GM06990 (cell line): ENCODE measurements around the gene CCL13.

Source experiments
- DNase-seq: peaks from one replicate; pipeline ENCODE4 v3.0.0-alpha.2; 2011; ENCODE audit not compliant: insufficient read length; ENCODE audit errors: extremely low read depth
- H3K27me3 ChIP-seq: replicated peaks from 2 replicates; pipeline ENCODE4 v1.6.0; 2011; ENCODE audit warnings: low read length; ENCODE audit not compliant: control insufficient read depth, insufficient read depth
- H3K36me3 ChIP-seq: 2 replicates; pipeline ENCODE4 v1.5.1; 2011; ENCODE audit warnings: low read length; ENCODE audit not compliant: control insufficient read depth, insufficient read depth
- H3K4me3 ChIP-seq: replicated peaks from 2 replicates; pipeline ENCODE4 v1.5.1; 2011; ENCODE audit warnings: low read depth, mild to moderate bottlenecking, control low read depth, low read length
- CTCF ChIP-seq: IDR thresholded peaks from 2 replicates; pipeline ENCODE4 v1.5.1; 2011; ENCODE audit warnings: low read length, control low read depth, mild to moderate bottlenecking, inconsistent platforms; ENCODE audit not compliant: insufficient read depth, poor library complexity, severe bottlenecking

The CCL13 gene

GRCh38 chr17:34367486-34368195 is 11.4 kb downstream of the CCL13 start:
- no peak for TF ChIP-seq CTCF
- Histone ChIP-seq H3K27me3 (peaks cover 2% of the 10 kb centered on the region; the same call in 1 of the 2 replicates), H3K36me3 (no peaks in the 10 kb centered on the region), H3K4me3 (no peak overlapping the region)
- no peak for DNase-seq

GRCh38 chr17:34368196-34368945 is 12.1 kb downstream of the CCL13 start:
- no peak overlapping the region for H3K4me3 ChIP-seq
- TF ChIP-seq CTCF: no peak
- peaks cover 4% of the 10 kb centered on the region for H3K27me3 ChIP-seq
- no peak for DNase-seq
- no peaks in the 10 kb centered on the region for H3K36me3 ChIP-seq

- TF ChIP-seq CTCF: no peak
- no peak for DNase-seq
- Histone ChIP-seq H3K36me3 (no peaks in the 10 kb centered on the region), H3K4me3 (no peak overlapping the region), H3K27me3 (peaks cover 4% of the 10 kb centered on the region)
These were observed 12.7 kb downstream of the CCL13 start for GRCh38 chr17:34368946-34369500.

- no peak for TF ChIP-seq CTCF
- Histone ChIP-seq H3K36me3 (no peaks in the 10 kb centered on the region), H3K27me3 (peaks cover 4% of the 10 kb centered on the region), H3K4me3 (no peak overlapping the region)
- no peak for DNase-seq
These were observed 13.3 kb downstream of the CCL13 start for GRCh38 chr17:34369571-34369970.

- no peak for TF ChIP-seq CTCF
- no peak overlapping the region for H3K4me3 ChIP-seq
- peaks cover 4% of the 10 kb centered on the region for H3K27me3 ChIP-seq
- no peaks in the 10 kb centered on the region for H3K36me3 ChIP-seq
- DNase-seq: no peak
These were observed 14.2 kb downstream of the CCL13 start for GRCh38 chr17:34370376-34370996.
